GM19328 (cell line): ENCODE measurements around the gene IFI27L1.
"Not testable (repeated sequence)": the region's sequence is repeated elsewhere in the genome, so short reads cannot be mapped to it uniquely, and the experiment has no call there.

Experiments
- ATAC-seq: cut with Tn5 transposase; IDR thresholded peaks from one replicate; pipeline ENCODE4 v1.9.1; 2021; ENCODE audit warnings: mild to moderate bottlenecking, moderate library complexity; ENCODE audit not compliant: unreplicated experiment

Gene IFI27L1

GRCh38 chr14:94047581-94047980, 33.5 kb upstream of the IFI27L1 start:
- ATAC-seq: no peak

GRCh38 chr14:94048691-94049624, 32.2 kb upstream of the IFI27L1 start:
- no peak for ATAC-seq

- ATAC-seq: no peak
Observed at GRCh38 chr14:94049625-94050023, 31.5 kb upstream of the IFI27L1 start.

GRCh38 chr14:94050231-94050880, 30.8 kb upstream of the IFI27L1 start:
- no peak for ATAC-seq

GRCh38 chr14:94051115-94051514, 30.0 kb upstream of the IFI27L1 start:
- ATAC-seq: no peak

- no peak for ATAC-seq
Observed at GRCh38 chr14:94051779-94052178, 29.3 kb upstream of the IFI27L1 start.

GRCh38 chr14:94052199-94052598, 28.9 kb upstream of the IFI27L1 start:
- no peak for ATAC-seq

GRCh38 chr14:94052662-94053061, 28.4 kb upstream of the IFI27L1 start:
- ATAC-seq: no peak

- no peak for ATAC-seq
Observed at GRCh38 chr14:94054401-94054800, 26.7 kb upstream of the IFI27L1 start.

- no peak for ATAC-seq
Observed at GRCh38 chr14:94054936-94055335, 26.2 kb upstream of the IFI27L1 start.

GRCh38 chr14:94056579-94057308, 24.4 kb upstream of the IFI27L1 start:
- ATAC-seq: peak; percentile 84

- no peak for ATAC-seq
Observed at GRCh38 chr14:94058128-94058673, 22.9 kb upstream of the IFI27L1 start.

- ATAC-seq: no peak
Observed at GRCh38 chr14:94058674-94059138, 22.4 kb upstream of the IFI27L1 start.

GRCh38 chr14:94059998-94060397, 21.1 kb upstream of the IFI27L1 start:
- no peak for ATAC-seq

GRCh38 chr14:94062344-94062940, 18.7 kb upstream of the IFI27L1 start:
- ATAC-seq: no peak

GRCh38 chr14:94066089-94066676, 14.9 kb upstream of the IFI27L1 start:
- ATAC-seq: no peak

GRCh38 chr14:94072076-94072475, 9.0 kb upstream of the IFI27L1 start:
- ATAC-seq: not testable (repeated sequence)

- ATAC-seq: no peak
Observed at GRCh38 chr14:94074534-94074933, 6.6 kb upstream of the IFI27L1 start.

GRCh38 chr14:94075008-94075407, 6.1 kb upstream of the IFI27L1 start:
- ATAC-seq: no peak

- ATAC-seq: no peak
Observed at GRCh38 chr14:94077111-94077821, 3.8 kb upstream of the IFI27L1 start.
